GM04504 (cell line): ENCODE data around the gene ADAM22.
"Not testable (repeated sequence)": the region's sequence is repeated elsewhere in the genome, so short reads cannot be mapped to it uniquely, and the experiment has no call there.

Source experiments
- DNase-seq: peaks from one replicate; pipeline ENCODE4 v3.0.0-alpha.2; 2012; ENCODE audit warnings: low read depth

Gene ADAM22

GRCh38 chr7:88111140-88111743, 177.2 kb downstream of the ADAM22 start:
- no peak for DNase-seq

- no peak for DNase-seq
These were observed 178.0 kb downstream of the ADAM22 start for GRCh38 chr7:88111954-88112471.

GRCh38 chr7:88115258-88115796, 181.3 kb downstream of the ADAM22 start:
- no peak for DNase-seq

- no peak for DNase-seq
These were observed 181.8 kb downstream of the ADAM22 start for GRCh38 chr7:88115816-88116215.

GRCh38 chr7:88116235-88116795, 182.3 kb downstream of the ADAM22 start:
- no peak for DNase-seq

GRCh38 chr7:88117325-88117724, 183.3 kb downstream of the ADAM22 start:
- DNase-seq: no peak

GRCh38 chr7:88121335-88121734, 187.3 kb downstream of the ADAM22 start:
- DNase-seq: no peak

GRCh38 chr7:88127637-88128290, 193.7 kb downstream of the ADAM22 start:
- no peak for DNase-seq

- no peak for DNase-seq
These were observed 198.7 kb downstream of the ADAM22 start for GRCh38 chr7:88132725-88133124.

- no peak for DNase-seq
These were observed 206.9 kb downstream of the ADAM22 start for GRCh38 chr7:88140947-88141346.

- DNase-seq: no peak
These were observed 207.4 kb downstream of the ADAM22 start for GRCh38 chr7:88141479-88141878.

GRCh38 chr7:88141953-88142352, 207.9 kb downstream of the ADAM22 start:
- no peak for DNase-seq

GRCh38 chr7:88146616-88147015, 212.6 kb downstream of the ADAM22 start:
- no peak for DNase-seq

- DNase-seq: no peak
These were observed 213.3 kb downstream of the ADAM22 start for GRCh38 chr7:88147341-88147740.

- no peak for DNase-seq
These were observed 213.9 kb downstream of the ADAM22 start for GRCh38 chr7:88147949-88148348.

- DNase-seq: no peak
These were observed 216.0 kb downstream of the ADAM22 start for GRCh38 chr7:88150033-88150432.

GRCh38 chr7:88151119-88151790, 217.2 kb downstream of the ADAM22 start:
- no peak for DNase-seq

- no peak for DNase-seq
These were observed 219.3 kb downstream of the ADAM22 start for GRCh38 chr7:88153378-88153777.

GRCh38 chr7:88155756-88156155, 221.7 kb downstream of the ADAM22 start:
- DNase-seq: no peak

GRCh38 chr7:88156356-88156755, 222.3 kb downstream of the ADAM22 start:
- DNase-seq: no peak

GRCh38 chr7:88159741-88160140, 225.7 kb downstream of the ADAM22 start:
- DNase-seq: not testable (repeated sequence)

- no peak for DNase-seq
These were observed 231.6 kb downstream of the ADAM22 start for GRCh38 chr7:88165697-88166096.

GRCh38 chr7:88167223-88167622, 233.2 kb downstream of the ADAM22 start:
- DNase-seq: no peak
